Esophagus mucosa (tissue), 1 donor: ENCODE data around the gene ZMYND19. TPM values are rescaled to one million over a fixed set of nuclear protein-coding genes. Genes with fewer than 3 reads are reported as not detected.
"Not testable (repeated sequence)": the region's sequence is repeated elsewhere in the genome, so short reads cannot be mapped to it uniquely, and the experiment has no call there.

ENCODE experiments used
- ATAC-seq: fragments of 200-7000 bp; cut with Tn5 transposase; one replicate; pipeline ENCODE4 v1.9.1; 2020
- total RNA-seq: library from RNA; stranded (reverse); gene quantifications from one replicate; pipeline ENCODE4 v1.2.4, GENCODE V29; 2023
- donor health status: DM: yes; HTN: yes; CAD: no.

The ZMYND19 gene
- total RNA-seq, 1 donor from 2014 or later, result 21.5 TPM

DNA sequence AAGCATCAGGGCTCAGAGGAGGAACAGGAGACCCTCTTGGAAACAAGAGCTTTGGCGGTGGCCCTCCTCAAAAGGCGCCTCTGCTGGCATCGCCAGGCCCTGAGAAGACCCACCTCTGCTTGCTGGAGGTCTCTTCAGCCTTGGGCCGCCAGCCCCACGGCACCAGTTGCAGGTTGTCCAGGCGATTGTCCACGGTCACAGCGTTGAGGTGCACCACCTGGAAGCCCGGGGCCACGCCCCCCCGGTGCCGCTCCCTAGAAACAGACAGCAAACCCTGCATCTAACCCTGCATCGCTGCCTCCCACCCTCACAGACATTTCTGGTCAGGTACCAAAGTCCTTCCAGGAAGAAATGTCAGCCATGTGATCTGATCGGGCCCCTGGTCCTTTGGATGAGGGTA is 3.5 kb downstream of the ZMYND19 start:
- no peak for ATAC-seq

DNA sequence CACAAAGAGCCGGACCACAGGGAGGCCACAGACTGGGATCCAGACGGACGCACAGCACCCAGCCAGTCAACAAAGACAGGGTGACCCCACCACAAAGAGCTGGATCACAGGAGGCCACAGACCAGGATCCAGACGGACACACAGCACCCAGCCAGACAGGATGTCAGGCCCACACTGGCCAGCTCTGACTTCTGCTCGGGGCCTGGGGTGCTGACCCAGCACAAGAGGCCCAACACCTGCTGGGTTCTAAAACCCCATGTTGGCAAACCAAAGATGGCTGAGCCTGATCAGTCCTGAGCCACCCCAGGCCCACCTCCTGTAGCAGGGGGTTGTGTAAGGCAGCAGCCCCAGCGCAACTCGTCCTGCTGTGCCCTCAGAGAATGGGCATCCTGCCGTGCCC is 6.4 kb downstream of the ZMYND19 start:
- ATAC-seq, result no peak

GRCh38 chr9:137583347-137583746 is 7.0 kb downstream of the ZMYND19 start:
- no peak for ATAC-seq

DNA sequence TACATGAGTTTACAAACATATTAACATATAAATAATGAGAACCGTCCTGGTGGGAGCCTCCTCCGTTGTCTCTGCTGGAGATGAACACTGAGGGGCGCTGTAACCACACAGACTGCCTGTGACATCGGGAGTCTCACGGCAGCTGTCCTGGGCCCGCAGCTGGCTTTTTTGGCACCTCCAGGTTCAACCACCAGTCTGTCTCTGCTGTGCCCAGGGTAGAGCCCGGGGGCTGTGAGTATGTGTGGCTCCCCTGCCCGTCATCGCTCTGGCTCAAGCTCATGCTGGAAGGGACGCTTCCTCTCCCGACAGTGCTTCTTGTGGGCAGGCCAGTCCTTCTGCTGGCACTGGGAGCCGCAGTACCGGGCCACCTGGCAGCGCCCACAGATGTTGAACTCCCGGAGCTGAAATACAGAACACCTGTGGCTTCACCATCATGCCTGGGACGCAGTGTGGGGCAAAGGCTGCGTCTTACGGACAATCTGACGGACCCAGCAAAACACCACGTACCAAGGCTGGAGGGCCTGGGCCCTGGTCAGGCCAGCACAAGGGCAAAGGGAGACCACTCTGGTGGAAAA is 7.9 kb downstream of the ZMYND19 start:
- no peak for ATAC-seq

- no peak for ATAC-seq
Observed at GRCh38 chr9:137581361-137582285, 8.7 kb downstream of the ZMYND19 start.

GRCh38 chr9:137580954-137581322 is 9.4 kb downstream of the ZMYND19 start:
- ATAC-seq, result no peak

DNA sequence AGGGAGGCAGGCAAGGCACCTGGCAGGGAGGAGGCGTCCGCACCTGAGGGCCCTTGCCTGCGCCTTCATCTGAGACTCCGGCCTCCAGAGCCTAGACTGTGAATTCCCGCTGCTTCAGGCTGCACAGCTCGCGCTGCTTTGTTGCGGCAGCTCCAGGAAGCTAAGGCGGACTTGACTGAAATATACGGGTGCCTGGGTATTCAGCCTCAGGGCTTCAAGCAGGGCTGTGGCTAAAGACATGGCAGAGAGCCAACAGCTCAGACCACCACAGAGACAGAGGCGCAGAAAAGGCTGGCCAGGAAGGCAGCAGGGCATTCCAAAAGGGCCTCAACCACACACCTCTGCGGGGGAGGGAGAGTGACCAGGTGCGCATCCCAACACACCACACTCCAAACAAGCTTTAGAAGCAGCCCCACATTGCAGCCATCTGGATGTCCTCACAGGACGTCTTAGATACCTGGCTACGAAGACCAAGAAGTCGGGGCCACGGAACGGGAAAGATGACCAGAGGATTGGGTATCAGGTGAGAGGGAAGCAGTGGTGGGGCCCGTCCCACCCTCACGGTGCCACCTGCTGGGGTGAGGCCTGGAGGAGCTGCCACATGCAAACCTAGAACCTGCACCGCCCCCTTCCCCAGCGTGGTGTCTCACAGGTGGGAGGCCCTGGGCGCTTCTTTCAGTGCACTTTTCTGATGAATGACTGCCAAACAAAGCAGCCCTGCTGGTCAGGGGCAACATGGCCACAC is 9.9 kb downstream of the ZMYND19 start:
- no peak for ATAC-seq

- no peak for ATAC-seq
Observed at GRCh38 chr9:137579259-137579604, 11.1 kb downstream of the ZMYND19 start.

- ATAC-seq, result peak; percentile 95
Observed at GRCh38 chr9:137578518-137579258, 11.6 kb downstream of the ZMYND19 start, which contains the start of gene DPH7. Gene DPH7, minus strand, starts transcription at chr9:137578925. Its CDS starts 148 bp downstream, at chr9:137578777.

- no peak for ATAC-seq
Observed at GRCh38 chr9:137575716-137576411, 14.4 kb downstream of the ZMYND19 start.

- no peak for ATAC-seq
Observed at GRCh38 chr9:137575364-137575715, 15.0 kb downstream of the ZMYND19 start.

DNA sequence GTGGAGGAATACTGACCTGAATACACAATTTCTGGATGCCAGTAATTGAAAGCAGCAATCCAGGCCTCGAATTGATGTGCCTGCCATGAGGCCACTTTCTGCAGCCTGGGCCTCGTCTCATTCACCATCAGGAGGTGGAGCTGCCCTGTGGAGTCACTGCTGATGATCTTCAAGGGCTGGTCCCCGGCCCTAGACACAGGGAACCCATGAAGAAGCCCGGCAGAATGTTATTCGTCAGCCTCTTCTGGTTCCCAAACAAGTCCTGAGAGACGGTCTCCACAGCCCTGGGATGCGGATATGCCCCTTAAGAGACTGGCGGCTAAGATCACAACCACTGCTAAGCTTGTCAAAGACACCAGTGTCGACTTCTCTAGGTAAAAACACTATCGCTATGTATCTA is 16.1 kb downstream of the ZMYND19 start:
- ATAC-seq, result no peak

DNA sequence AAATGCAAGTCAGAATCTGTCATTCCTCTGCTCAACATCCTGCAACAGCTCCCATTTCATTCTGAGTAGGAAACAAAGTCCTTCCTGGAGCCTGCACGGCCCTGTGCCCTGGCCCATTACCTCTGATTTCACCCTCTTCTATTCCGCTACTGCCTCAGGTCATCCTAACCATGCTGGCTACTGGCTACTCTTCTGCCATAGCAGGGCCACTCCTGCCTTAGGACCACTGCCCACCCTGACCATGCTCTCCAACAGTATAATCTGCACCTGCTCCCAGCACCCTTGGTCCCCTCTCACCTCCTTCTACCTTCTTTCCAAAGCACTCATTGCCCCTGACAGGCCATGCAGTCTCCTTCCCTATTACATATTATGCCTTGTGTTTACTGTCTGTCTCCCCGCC is 19.7 kb downstream of the ZMYND19 start:
- ATAC-seq, result no peak

GRCh38 chr9:137569609-137570203 is 20.6 kb downstream of the ZMYND19 start:
- ATAC-seq, result no peak

DNA sequence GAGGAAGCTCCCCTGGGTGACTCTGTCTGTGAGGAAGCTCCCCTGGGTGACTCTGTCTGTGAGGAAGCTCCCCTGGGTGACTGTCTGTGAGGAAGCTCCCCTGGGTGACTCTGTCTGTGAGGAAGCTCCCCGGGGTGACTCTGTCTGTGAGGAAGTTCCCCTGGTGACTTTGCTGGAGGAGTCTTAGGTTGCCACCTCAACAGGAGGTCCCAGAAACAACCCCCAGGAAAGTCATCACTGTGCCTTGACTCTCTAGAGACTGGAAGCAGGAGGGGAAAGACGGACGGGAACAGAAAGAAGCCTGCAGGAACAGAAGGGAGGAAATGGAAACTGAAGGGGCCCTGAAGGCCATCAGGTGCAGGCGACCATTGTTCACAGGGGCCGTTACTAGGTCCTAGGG is 21.9 kb downstream of the ZMYND19 start:
- not testable (repeated sequence) for ATAC-seq

DNA sequence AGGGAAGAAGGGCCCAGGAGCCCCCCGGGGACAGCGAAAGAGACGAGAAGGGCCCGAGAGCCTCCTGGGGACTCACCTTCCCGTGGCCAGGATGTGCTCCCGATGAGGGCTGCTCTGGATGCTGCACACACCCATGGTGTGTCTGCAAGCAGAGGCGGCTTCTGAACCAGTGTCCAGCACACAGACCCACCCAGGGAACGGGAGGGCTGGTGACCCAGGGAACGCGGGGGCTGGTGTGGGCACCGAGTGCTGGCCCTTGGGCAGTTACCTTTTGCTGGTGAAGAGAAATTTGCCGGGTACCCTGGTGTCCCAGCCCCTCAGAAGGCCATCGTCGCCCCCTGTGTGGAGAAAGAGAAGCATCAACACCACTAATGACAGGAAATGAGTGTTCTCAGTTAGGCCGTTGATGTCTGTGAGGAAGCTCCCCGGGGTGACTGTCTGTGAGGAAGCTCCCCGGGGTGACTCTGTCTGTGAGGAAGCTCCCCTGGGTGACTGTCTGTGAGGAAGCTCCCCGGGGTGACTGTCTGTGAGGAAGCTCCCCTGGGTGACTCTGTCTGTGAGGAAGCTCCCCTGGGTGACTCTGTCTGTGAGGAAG is 25.4 kb downstream of the ZMYND19 start:
- ATAC-seq, result no peak

DNA sequence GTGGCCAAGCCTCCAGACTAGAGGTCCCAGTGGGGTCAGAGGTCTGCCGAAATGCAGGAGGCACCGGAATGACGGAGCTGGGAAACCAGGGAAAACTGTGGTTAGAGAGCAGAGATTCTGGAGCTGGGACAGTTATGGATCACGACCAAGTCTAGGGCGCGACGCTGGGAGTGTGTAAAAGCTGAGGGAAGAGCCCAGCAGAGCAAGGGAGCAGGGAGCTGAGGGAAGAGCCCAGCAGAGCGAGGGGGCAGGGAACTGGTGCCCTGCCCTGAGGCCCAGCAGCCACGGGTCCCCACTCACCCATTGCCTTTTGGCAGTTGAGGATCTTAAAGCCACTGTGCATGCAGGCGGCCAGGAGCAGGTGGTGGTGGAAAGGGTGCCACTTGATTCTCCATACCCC is 26.2 kb downstream of the ZMYND19 start:
- ATAC-seq, result no peak

DNA sequence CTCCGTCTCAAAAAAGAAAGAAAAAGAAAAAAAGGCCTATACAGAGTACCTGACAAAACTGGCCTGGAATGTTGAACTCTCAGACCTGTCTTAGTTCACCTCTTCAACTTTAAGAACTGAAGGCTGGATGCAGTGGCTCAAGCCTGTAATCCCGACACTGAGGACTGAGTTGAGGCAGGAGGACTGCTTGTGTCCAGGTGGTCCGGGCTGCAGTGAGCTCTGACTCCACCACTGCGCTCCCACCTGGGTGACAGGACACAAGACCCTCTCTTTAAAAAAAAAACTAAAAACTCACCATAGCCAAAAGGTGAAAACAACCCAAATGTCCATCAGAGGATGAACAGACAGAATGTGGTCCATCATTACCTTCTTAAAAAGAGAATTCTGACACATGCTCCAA is 32.2 kb downstream of the ZMYND19 start:
- no peak for ATAC-seq

- no peak for ATAC-seq
Observed at GRCh38 chr9:137556069-137556838, 34.1 kb downstream of the ZMYND19 start.

GRCh38 chr9:137555179-137555578 is 35.1 kb downstream of the ZMYND19 start:
- no peak for ATAC-seq

DNA sequence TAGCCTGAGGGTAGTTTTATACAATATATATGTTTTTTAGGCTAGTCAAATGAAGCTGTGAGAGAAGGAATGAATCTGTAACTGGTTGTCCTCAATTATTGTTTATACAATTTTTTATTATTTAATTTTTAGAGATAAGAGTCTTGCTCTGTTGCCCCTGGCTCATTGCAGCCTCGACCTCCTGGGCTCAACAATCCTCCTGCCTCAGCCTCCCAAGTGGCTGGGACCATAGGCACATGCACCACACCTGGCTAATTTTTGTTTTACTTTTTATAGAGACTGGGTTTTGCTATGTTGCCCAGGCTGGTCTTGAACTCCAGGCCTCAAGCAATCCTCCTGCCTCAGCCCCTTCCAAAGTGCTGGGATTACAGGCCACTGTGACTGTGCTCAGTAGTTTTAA is 36.0 kb downstream of the ZMYND19 start:
- ATAC-seq, result no peak
